Measurements from ENCODE around the gene RNF145.
"Not testable (repeated sequence)": the region's sequence is repeated elsewhere in the genome, so short reads cannot be mapped to it uniquely, and the experiment has no call there.

The RNF145 gene

GRCh38 chr5:159209438-159210209 lies at the start of gene RNF145:
TSS of gene RNF145 (minus strand) at chr5:159209553. CDS start at chr5:159203617, 5,936 bp downstream.
- DNase-seq: peak; percentile 68

GRCh38 chr5:159258361-159258760 lies 49.0 kb upstream of the RNF145 start:
- no peak for DNase-seq

GRCh38 chr5:159257629-159258283 lies 48.4 kb upstream of the RNF145 start:
- DNase-seq: no peak

GRCh38 chr5:159257007-159257406 lies 47.7 kb upstream of the RNF145 start:
- DNase-seq: no peak

- DNase-seq: no peak
Observed at GRCh38 chr5:159252195-159252594, 42.8 kb upstream of the RNF145 start.

GRCh38 chr5:159249158-159249557 lies 39.8 kb upstream of the RNF145 start:
- DNase-seq: no peak

- DNase-seq: no peak
Observed at GRCh38 chr5:159244890-159245289, 35.5 kb upstream of the RNF145 start.

- DNase-seq: no peak
Observed at GRCh38 chr5:159244163-159244562, 34.8 kb upstream of the RNF145 start.

GRCh38 chr5:159243385-159243784 lies 34.0 kb upstream of the RNF145 start:
- DNase-seq: no peak

- no peak for DNase-seq
Observed at GRCh38 chr5:159242656-159243055, 33.3 kb upstream of the RNF145 start.

- DNase-seq: peak; percentile 19
Observed at GRCh38 chr5:159241946-159242552, 32.7 kb upstream of the RNF145 start.

GRCh38 chr5:159240301-159240870 lies 31.0 kb upstream of the RNF145 start:
- DNase-seq: peak; percentile 69

GRCh38 chr5:159235871-159236520 lies 26.6 kb upstream of the RNF145 start:
- not testable (repeated sequence) for DNase-seq

GRCh38 chr5:159231167-159231566 lies 21.8 kb upstream of the RNF145 start:
- DNase-seq: no peak

- no peak for DNase-seq
Observed at GRCh38 chr5:159230657-159231056, 21.3 kb upstream of the RNF145 start.

- not testable (repeated sequence) for DNase-seq
Observed at GRCh38 chr5:159228097-159228496, 18.7 kb upstream of the RNF145 start.

GRCh38 chr5:159227452-159227851 lies 18.1 kb upstream of the RNF145 start:
- DNase-seq: no peak

GRCh38 chr5:159226451-159226850 lies 17.1 kb upstream of the RNF145 start:
- no peak for DNase-seq

GRCh38 chr5:159224471-159224870 lies 15.1 kb upstream of the RNF145 start:
- no peak for DNase-seq

- no peak for DNase-seq
Observed at GRCh38 chr5:159223469-159223868, 14.1 kb upstream of the RNF145 start.

- DNase-seq: no peak
Observed at GRCh38 chr5:159220206-159220605, 10.9 kb upstream of the RNF145 start.

- DNase-seq: no peak
Observed at GRCh38 chr5:159218595-159219023, 9.3 kb upstream of the RNF145 start.

GRCh38 chr5:159217236-159217635 lies 7.9 kb upstream of the RNF145 start:
- DNase-seq: no peak

All from MV-4-11 (cell line).